GM18499 (cell line): Measurements from ENCODE around the gene DYNC1LI2.

Source experiments
- ATAC-seq: cut with Tn5 transposase; IDR thresholded peaks from one replicate; pipeline ENCODE4 v1.9.1; 2021; ENCODE audit warnings: moderate number of reproducible peaks; ENCODE audit not compliant: insufficient read depth, unreplicated experiment

DYNC1LI2 gene

DNA sequence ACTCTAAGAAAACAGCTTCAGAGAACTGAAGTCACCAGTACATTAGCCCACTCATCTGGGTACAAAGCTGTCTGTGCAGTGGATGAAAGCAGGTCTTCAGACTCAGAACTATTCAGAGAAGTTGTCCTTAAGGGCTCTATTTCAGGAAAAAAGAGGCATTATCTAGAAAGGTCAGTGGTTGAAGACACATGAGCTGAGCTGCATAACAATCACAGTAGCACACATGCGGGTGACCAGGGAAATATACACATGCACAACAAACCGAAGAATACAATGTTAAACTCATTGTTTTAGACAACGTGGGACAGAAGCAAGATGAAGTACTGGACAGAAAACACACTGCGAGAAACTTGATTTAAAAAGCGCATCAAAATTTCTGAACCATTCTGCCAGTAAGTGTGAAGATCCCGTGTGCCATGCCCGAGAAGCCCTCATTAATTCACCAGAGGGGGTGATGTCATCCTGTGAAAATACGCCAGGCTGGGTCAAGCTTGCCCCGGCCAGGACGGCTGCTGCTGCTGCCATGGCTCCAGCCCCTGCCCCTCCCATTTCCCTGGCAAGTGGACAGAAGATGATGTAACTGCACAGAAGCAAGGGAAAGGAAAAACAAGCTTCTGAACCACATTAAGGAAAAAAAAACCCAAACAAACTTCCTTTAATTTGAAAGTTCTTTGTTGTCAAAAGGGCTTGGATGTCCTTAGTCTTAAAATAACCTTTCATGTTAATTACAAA is 10.1 kb downstream of the DYNC1LI2 start:
- no peak for ATAC-seq

DNA sequence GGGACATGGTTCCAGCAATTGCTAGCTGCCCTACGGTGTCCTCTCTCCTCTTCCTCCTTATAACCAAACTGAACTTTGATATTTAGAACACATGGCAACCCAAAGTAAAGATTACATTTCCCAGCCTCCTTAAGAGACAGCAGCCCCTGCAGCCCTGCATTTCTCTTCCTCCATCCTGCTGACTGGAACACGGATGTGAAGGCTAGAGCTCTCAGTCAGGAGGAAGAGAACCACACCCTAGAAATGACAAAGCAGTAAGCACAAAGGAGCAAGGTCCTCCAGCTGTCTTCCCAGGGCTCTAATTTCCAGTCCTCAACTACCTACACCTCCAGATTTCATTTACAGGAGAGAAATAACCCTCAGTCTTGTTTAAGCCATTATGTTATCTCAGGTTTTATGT is 10.9 kb downstream of the DYNC1LI2 start:
- ATAC-seq = no peak

DNA sequence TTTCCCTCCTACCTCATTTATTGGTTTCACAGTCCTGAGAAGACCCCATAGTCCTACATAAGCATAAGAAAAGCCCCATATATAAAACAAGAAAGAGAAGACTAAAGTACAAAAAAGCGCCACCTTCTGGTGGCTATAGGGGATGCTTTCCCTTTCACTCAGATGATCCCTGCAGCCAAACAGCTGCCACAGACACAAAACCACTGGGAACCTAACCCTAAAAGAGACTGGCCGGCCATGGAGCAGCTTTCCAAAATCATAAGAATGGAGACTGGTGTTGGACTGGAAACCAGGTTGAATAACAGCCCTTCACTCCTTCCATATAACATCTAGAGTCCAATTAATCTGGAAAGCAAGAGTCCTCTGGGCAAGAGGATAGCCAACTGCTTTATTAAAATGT is 11.4 kb downstream of the DYNC1LI2 start:
- no peak for ATAC-seq

DNA sequence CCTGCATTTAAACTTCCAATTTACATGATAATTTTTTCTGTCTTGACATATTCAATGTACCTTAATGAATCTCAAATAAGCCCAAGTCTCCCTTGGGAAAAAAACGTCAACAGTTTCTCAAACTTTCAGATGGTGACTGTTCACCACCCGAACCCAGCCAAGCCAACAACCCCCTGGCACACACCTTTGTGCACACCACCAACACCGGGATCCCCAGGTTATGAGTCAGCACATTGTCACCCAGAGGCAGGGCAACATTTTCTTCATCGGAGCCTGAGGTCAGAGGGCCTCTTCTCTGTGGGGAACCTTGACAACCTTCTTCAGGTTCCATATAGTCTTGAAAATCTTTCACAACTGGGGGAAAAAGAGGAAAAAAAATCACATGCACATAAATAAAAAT is 15.5 kb downstream of the DYNC1LI2 start:
- ATAC-seq = no peak

DNA sequence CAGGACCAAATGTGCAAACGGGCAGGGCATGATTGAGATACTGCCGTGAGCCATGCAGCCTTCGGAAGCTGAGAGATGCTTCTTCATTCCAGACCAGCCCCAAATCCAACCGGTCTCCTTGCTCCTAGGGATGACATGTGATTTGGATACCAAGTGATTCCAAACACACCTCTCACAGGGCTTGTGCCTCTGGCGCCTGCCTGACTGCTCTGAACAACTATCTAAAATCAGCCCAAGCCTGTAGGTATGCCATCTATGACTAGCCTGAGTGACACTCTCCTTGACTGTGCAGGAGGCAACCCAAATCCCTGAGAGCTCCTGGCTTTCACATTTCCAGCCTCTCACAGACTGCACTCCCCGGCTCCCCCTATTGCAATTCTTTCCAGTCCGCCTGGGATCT is 20.3 kb downstream of the DYNC1LI2 start:
- no peak for ATAC-seq

DNA sequence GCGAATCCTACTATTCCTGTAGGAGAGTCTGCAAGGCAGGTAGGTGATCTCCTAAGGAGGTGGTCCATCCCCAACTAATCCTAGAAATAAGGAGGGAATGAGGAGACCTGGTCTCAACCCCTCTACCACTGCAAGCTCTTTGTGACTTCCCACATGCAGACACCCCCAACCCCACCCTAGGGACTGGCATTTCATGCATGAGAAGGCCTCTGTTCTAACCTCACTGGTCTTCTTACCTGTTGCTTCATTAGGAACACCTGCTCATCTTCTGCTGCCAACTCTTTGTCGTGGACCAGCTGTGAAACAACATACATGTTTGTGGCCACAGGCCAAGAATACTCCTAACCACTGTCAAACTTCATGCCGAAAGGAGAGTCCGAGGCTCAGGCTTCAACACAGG is 22.6 kb downstream of the DYNC1LI2 start:
- no peak for ATAC-seq

DNA sequence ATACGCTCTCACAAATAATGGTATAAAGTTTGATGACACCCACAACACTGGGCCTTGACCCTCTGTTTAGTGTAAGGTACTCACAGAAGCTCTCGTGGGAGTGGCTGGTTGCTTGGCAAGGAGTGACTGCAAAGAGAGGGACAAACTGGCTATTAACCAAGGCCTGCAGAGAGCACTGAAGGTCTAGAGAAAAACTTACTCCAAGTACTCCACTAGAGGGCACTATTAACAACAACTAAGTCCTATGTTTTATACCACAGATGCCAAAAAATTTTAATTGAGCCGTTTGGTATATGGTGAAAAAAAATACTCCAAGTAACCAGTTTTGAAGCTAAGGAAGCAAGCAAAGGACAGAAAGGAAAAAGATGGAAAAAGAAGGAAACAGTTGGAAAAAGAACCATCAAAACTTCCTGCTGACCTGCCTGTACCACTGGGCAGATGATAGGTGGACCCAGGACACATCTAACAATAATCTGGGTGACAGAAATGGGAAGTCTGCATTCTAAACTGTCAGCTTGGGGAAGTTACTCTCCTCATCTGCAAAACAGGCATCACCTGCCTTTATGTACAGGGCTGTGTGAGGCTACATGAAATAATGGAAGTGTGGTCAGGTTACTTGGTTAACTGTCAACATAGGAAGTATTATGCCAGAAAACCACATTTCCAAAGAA is 23.2 kb downstream of the DYNC1LI2 start:
- ATAC-seq = no peak

DNA sequence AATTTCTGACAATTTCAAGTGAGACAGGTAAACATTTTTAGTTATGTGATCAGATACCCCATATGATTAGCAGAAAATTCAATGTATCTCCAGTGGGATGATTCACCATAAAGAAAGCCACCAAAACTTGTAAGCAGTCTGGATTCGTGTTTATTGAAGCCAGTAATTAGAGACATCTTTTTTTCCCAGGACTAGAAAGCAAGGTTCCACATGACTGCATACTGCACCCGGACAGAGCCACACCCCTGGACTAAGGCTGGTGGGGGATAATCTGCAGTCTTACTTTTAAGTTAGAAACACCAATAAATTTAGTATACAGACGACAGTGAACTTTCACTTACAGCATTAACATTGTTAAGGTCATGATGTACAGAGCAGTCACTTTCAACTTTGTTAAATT is 30.6 kb downstream of the DYNC1LI2 start:
- ATAC-seq = no peak

DNA sequence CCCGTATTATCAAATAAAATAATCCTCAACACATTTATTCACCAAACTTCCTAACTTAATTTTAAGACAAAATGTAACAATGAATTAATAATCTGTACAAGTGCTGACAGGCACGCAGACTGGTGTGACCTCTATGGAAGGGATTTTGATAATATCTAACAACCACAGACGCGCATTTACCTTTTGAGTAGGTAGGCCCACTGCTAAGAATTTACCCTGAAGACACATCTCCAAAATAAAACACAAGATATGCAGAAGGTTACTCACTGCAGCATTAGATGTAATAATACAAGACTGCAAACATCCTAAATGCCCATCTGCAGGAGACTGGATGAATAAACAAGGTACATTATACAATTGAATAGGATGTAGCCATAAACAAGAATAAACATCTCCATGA is 32.2 kb downstream of the DYNC1LI2 start:
- ATAC-seq = no peak

DNA sequence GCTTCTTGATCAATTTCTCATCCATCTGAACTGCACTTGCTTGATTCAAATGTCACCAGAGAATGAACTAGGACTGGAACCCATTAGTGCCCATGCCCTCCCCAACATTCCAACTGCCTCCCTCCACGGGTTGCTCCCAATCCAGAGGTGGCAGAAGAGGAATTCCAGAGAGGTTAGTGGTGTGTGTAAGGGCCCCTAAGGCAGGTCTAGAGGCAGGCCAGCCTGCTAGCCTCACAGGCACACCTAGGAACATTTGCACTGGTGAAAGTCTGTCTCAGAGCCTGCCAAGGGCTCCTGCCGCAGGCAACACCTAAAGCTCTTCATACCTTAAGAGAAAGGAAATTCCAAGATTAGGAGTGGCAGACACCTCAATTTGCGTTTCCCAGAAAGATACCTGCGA is 33.6 kb downstream of the DYNC1LI2 start:
- no peak for ATAC-seq

DNA sequence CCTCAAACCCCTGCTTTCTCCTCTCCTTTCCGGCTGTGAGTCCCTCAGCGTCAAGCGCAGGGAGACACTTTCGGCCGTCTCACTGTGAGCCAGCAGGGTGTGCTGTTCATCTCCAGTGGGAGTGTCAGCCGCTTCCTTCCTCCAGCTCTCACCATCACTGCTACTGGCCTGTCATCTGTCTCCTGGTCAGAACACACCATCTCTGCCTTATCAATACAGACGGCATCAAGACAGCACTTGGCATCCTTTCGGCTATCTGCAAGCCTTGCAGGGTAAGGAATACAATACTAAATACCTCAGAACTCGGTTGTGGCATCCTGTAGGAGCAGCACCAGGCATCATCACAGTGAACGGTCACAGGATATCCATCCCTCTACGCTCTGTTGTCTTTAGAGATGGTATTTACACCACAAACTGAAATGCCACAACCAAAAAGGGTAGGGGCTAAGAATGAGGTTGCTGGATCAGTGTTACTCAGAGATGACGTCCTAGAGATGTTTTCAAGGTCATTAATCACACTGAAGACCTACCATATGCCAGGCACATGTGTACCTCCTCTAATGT is 34.2 kb downstream of the DYNC1LI2 start:
- no peak for ATAC-seq

DNA sequence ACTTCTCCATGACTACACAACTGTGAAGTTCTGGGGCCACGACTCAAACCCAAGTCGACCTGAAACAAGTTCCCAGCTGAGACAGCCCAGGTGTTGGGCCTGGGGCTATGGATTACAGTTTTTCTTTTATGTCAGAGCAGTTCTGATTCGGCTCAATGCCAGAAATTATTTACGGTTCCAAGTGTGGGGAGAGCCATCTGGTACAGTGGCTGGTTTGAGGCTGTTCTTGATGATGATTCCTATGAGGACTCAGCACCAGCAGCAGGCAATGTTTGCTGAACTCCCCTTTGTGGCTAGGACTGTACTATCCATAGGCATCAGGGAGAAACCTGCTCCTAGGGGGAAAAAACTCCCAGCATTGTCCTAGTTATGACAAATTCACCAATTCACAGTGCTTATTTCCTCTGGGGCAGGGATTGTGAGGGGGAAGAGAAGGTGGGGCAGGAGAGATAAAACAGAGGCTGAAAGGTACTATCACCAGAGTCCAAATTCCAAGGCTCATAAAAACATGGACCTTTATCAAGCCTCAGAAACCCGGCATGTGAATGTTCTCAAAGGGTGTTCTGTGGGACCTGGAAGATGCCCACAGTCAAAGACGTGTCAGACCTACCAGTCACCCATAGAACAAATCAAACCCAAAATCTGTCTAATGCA is 36.6 kb downstream of the DYNC1LI2 start:
- no peak for ATAC-seq

DNA sequence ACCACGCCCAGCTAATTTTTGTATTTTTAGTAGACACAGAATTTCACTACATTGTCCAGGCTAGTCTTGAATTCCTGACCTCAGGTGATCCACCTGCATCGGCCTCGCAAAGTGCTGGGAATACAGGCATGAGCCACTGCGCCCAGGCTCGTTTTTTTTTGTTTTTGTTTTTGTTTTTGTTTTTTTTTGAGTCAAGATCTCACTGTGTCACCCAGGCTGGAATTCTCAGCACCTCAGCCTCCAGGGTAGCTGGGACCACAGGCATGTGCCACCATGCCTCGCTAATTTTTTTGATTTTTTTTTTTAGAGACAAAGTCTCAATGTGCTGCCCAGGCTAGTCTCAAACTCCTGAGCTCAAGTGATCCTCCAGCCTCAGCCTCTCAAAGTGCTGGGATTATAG is 37.3 kb downstream of the DYNC1LI2 start:
- ATAC-seq = no peak

DNA sequence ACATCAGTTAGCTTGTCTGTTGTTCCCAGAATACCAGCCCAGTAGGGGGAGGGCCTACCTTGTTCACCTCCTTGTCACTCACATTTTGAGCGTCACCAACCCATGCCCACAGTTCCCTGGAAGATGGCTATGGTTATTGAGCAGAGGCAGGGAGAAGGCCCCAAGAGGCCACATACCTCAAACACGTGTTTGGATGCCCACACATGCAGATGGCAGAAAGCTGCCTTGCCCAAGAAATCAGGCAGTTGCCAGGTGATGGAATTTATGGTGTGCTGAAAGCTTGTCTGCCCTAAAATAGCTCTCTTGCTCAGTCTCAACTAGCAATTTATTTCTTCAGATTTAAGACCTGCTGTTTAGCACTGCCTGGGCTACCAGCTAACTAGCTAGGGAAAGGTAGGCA is 38.3 kb downstream of the DYNC1LI2 start:
- no peak for ATAC-seq

DNA sequence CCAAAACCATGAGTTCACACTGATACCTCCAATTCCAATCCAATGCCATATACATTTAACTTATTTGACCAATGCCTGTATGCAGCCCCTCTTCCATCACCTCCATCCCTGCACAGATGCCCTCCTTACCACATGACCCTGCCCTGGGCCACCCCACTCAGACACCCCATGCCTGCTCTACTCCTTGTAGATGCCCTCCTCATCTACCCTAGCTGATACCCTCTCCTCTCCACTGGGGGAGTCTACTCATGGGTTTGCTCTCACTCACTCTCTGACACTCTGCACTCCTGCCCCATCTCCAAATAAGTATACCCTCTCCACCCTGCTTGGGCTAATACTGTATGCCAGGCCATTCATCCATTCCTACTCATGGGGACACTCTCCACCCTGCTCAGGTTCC is 38.9 kb downstream of the DYNC1LI2 start:
- no peak for ATAC-seq

DNA sequence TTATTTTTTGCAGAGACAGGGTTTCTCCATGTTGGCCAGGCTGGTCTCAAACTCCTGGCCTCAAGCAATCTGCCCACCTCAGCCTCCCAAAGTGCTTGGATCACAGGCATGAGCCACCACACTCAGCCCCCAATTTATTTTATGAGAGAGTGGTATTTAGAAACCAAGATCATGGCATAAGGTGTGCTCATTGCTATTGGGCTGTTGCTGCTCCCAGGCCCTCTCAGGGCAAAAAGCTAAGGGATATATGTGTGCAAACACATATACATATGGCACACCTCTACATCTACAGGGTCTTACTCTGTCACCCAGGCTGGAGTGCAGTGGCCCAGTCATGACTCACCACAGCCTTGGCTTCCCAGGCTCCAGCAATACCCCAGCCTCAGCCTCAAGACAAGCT is 39.8 kb downstream of the DYNC1LI2 start:
- no peak for ATAC-seq

DNA sequence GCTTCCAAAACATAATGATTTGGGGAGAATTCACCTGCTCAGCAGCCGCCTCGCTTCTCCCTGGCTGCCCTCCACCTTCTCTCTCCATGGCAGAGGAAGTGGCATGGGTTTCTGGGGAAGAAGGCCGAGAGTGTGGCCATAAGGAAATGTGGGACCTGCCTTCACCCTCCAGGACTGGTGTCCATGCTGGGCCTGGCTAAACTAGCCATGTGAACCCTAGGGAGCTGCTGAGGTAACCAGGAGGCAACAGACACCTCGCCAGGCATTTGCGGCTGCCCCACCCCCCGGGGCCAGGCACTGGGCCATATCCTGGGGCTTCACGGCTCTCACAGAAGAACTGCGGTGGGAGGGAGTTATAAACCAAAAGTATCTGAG is 44.9 kb downstream of the DYNC1LI2 start:
- ATAC-seq = no peak

DNA sequence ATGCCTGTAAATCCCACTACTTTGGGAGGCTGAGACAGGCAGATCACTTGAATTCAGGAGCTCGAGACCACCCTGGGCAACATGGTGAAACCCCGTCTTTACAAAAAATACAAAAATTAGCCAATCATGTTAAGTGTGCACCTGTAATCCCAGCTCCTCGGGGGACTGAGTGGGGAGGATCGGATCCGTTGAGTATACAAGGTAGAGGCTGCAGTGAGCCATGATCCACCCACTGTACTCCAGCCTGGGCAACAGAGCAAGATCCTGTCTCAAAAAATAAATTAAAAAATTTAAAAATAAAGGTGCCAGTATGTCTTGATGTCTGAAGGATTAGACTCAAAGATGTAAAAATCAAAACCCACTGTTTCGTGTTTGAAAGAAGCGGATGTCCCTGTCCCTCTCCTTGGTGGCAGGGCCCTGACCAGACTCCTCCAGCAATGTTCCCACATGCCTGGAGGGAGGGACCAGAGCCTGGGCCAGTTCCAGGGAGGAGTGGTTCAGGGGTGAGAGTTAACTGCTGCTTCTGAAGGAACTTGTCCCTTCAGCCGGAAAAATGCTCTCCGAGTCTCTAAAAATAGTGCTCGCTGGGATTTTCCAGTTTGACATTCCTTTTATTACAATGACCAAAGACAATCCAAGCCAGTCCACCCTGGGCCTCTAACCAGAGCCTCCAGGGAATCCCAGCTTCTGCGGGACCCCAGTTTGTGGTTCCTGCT is 45.5 kb downstream of the DYNC1LI2 start:
- no peak for ATAC-seq

DNA sequence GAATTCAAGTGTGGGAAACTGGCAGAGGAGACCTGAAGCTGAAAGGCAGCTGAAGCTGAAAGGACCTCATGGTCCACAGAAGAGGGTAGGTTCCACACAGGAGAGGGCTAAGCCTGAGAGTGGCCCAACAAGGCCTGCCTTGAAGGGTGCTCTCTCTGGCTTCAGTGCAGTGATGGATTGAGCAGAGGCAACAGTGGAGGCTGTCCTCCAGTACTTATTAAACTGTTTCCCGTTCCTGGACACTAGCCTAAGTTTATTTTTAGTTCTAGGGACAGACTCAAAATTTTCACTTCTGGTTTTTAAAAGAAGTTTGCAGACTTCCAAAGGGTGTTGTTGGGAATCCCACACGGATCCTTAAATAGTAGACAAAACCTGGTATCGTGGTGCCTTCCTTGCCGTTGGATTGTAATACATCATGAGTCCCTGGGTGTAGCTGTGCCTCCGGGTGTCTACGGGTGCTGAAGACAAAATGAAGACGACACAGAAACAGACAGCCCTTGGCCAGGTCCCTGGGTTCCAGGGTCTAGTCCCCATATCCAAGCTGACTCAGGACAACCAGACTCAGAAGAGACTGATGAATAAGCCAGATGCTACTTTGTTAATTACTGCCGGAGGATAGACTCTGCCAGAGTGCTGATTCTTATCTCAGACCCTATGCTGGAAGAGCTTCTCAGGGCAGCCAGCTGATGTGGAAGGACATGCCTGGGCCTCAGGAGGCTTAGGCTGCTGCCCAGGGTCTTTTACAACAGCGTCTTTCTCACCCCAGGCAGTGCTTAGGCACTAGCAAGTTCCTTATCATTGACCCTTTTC is 47.8 kb downstream of the DYNC1LI2 start:
- ATAC-seq = no peak

DNA sequence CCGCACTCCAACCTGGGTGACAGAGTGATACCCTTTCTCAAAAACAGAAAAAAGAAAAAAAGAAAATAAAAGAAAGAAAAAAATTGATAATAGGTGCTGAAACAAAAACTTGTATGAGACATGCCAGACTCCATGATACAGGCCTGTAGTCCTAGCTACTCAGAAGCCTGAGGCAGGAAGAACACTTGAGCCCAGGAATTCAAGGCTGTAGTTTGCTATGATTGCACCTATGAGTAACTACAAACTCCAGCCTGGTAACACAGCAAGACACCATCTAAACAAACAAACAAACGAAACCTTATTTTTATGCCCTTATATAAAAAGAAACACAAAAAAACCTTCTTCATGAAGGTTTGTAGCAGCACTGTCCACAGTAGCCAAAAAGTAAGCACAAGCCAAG is 49.9 kb downstream of the DYNC1LI2 start:
- ATAC-seq = no peak
